Stimulated activated CD4-positive, alpha-beta T cell treated with anti-CD3 and anti-CD28 coated beads, Interleukin-4, amount 100 ng/mL, for 24 hours (primary cell): ENCODE results near the gene PDE4A.

Source experiments
- DNase-seq: peaks from one replicate; pipeline ENCODE4 v3.0.0-alpha.2; 2020

PDE4A gene

DNA sequence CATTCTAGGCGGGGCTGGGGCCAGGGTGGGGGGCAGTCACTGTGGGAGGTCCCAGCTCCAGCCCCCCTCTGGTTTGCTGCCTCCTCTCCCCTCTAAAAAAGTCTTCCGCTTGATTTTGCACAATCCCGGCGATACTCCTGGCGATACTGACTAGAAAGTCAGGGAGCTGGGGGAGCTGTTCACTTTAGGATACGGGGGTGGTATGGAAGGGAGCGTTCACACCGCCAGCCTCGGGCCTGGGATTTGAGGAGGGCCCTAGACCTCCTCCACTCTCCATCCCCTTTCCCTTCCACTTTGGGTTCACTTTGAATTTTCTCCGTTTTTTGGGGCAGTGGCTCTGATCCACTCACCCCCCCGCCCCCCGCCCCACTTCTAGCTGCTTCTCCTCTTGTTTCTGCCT, 47.8 kb downstream of the PDE4A start:
- DNase-seq, result no peak

DNA sequence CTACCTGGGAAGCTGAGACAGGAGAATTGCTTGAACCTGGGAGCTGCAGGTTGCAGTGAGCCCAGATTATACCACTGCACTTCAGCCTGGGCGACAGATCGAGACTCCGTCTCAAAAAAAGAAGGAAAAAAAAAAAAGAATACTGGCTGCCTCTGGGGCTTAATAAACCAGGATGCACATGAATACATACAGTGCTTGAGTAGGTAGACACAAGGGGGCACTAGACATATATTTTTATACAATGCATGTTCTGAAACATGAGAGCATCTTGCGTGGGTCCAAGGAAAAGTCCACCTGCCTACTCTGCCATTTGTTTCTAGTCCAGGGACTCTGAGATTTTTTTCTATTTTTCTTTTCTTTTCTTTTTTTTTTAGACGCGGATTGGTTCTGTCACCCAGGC, 51.6 kb downstream of the PDE4A start:
- DNase-seq, result no peak

DNA sequence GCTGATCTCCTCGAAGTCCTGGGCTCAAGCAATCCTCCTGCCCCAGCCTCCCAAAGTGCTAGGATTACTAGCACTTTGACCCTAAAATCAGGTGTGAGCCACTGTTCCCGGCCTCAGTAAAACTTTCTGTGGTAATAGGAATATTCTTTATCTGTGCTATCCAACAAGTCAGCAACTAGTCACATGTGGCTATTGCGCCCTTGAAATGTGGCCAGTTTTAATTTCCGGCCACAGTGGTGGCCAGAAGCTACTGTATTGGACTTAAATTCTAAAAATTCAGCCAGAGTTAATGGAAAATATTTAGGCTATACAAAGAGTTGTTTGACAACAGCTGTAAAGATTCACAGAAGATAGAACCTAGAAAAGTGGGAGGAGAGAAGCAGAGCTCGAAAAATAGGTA, 52.9 kb downstream of the PDE4A start:
- no peak for DNase-seq

DNA sequence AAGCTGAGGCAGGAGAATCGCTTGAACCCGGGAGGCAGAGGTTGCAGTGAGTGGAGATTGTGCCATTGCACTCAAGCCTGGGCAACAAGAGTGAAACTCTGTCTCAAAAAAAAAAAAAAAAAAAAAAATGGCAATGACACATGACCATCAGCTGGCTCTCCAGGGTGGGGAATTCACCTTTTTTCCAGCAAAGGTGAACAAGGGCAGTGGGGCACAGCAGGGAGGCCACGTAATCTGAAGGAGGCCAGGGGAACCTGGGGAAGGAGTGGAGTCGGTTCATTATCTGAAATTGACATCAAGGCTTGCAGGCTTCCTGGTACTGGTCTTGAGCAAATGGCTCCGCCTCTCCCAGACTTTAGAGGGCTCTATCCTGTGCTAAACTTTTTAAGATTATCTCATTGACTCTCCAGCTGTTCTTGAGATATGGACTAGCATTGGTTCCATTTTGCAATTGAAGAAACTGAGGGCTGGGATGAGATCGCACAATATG, 54.7 kb downstream of the PDE4A start:
- no peak for DNase-seq

DNA sequence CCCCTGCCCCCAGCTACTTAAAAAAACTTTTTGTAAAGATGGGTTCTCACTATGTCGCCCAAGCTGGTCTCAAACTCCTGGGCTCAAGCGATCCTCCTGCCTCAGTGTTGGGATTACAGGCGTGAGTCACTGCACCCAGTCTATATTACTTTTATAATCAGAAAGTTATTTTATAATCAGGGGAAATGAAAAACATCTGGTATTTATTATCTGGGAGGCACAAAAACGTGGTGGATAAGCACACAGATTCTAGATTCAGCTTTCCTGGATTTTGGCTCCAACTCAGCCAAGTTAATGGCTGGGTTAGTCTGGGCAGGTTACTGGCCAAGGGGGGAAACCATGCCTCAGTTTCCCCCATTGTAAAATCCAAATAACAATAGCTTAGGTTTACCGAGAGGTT, 58.1 kb downstream of the PDE4A start:
- no peak for DNase-seq

GRCh38 chr19:10478903-10479384, 58.6 kb downstream of the PDE4A start:
- DNase-seq, result peak; percentile 92

DNA sequence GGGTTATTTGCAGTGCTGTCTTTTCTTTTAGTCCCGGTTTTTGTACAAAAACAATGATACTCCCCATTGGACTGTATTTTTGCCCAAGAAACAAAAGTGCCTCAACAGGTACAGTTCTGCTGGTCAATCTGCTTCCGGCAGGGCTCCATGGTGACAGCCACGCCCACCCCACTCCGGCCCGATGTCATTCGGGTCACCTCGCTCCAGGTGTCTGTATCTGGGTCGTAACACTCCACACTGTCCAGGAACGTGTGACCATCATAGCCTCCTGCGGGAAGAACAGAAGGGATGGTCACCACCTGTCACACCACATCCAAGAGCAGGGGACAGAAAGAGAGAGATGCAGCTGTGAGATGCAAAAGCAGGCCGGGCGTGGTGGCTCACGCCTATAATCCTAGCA, 66.2 kb downstream of the PDE4A start:
- DNase-seq, result no peak

DNA sequence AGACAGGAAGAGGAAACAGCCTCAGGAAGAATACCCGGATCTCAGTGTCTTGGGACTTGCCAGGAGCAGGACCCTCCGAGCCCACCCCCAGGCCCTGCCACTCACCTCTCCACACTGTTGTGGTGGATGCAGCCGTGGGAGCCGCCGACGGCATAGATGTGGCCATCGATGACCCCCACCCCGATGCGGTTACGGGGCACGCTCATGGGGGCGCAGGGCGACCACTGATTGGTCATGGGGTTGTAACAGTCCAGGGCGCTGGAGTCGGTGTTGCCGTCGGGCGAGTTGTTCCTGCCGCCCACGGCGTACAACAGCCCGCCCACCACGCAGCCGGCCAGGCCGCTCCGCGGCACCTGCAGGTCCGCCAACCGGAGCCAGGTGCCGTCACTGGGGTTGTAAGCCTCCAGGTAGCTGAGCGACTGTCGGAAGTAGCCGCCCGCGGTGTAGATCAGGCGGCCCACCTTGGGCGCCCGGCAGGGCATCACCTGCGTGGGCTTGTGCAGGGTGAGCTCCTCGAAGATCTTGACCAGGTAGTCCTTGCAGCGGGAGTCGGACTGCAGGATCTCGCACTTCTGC, 71.2 kb downstream of the PDE4A start:
- DNase-seq, result no peak

GRCh38 chr19:10497371-10497770, 77.0 kb downstream of the PDE4A start:
- no peak for DNase-seq

GRCh38 chr19:10499550-10500246, 79.4 kb downstream of the PDE4A start:
- no peak for DNase-seq

- DNase-seq, result no peak
Measured at GRCh38 chr19:10500247-10500592, 79.9 kb downstream of the PDE4A start.

DNA sequence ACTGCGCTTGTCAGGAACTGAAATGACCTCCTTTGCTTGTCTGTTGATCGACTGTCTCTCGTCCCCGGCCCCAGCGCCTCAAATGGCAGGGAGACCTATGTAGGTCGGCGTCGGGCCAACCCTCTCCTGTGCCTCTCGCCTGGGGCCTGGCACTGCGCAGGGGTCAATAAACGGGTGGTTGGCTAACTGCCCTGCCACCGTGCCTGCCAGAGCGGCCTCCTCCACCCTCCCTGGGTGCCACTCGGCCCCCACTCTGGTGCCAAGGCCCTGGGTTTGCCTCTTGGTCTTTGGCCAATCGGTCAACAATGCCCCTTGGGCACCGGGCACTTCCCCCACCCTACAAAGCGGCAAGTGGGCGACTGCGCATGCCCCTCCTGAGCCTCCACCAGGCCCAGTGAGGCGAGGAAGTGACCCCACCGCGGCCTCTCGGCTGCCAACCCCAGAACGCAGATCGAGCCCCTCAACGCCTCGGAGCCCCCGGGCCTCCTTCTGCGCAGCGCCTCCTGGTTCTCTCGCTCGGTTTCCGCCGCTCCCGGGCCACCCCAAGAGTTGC, 81.7 kb downstream of the PDE4A start:
- DNase-seq, result peak; percentile 50

- DNase-seq, result peak; percentile 90
Measured at GRCh38 chr19:10502524-10503001, 82.2 kb downstream of the PDE4A start.

- DNase-seq, result peak; percentile 48
Measured at GRCh38 chr19:10503002-10503789, 82.9 kb downstream of the PDE4A start, which contains the start of gene KEAP1. Gene KEAP1 (minus strand): TSS chr19:10503356. CDS start chr19:10500033, 3,323 bp downstream.

GRCh38 chr19:10505583-10506229, 85.4 kb downstream of the PDE4A start:
- peak; percentile 86 for DNase-seq

DNA sequence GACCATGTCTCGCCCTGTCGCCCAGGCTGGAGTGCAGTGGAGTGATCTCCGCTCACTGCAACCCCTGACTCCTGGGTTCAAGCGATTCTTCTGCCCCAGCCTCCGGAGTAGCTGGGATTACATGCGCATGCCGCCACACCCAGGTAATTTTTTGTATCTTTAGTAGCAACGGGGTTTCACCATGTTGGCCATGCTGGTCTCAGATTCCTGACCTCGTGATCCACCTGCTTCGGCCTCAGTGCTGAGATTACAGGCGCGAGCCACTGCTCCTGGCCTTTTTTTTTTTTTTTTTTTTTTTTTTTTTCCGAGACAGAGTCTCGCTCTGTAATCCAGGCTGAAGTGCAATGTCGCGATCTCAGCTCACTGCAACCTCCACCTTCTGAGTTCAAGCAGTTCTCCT, 87.7 kb downstream of the PDE4A start:
- DNase-seq, result no peak

GRCh38 chr19:10508707-10509106, 88.4 kb downstream of the PDE4A start:
- peak; percentile 30 for DNase-seq

- DNase-seq, result peak; percentile 63
Measured at GRCh38 chr19:10510301-10510802, 90.0 kb downstream of the PDE4A start.

DNA sequence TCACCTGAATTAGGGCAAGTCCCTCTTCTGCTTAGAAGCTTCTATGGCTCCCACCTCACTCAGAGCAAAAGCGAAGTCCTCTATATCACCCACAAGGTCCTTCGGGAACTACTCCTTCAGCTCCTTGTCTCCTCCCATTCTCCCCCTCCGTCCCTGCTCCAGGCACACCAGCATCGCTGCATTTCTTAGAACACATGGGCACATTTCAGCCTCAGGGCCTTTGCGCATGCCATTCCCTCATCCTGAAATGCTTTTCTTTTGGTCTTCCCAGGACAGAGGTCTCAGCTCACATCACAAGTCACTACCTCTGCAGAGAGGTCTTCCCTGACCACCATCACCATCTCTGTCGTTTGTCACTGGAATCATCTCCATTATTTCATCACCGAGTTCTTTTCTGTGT, 92.9 kb downstream of the PDE4A start:
- DNase-seq, result no peak

- peak; percentile 28 for DNase-seq
Measured at GRCh38 chr19:10514211-10515145, 94.1 kb downstream of the PDE4A start.

DNA sequence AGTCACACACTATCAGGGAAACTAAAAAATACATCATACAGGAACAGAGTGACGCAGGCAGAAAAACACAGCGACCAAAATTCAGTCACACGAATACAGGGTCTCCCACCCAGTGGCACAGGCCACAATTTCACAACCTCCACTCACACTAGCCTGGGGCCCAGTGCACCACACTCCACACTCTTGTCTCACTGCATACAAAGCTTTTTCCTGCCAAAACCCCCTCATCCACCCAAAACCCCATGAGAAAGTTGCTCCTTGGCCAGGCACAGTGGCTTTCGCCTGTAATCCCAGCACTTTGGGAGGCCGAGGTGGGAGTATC, 95.7 kb downstream of the PDE4A start:
- no peak for DNase-seq
